Measurements from ENCODE around the gene MON1A. TPM values are rescaled to one million over a fixed set of nuclear protein-coding genes. Genes with fewer than 3 reads are reported as not detected.
A peak's percentile ranks its signal among the peaks of the same experiment; 100 is the strongest.

The MON1A gene, protein sequence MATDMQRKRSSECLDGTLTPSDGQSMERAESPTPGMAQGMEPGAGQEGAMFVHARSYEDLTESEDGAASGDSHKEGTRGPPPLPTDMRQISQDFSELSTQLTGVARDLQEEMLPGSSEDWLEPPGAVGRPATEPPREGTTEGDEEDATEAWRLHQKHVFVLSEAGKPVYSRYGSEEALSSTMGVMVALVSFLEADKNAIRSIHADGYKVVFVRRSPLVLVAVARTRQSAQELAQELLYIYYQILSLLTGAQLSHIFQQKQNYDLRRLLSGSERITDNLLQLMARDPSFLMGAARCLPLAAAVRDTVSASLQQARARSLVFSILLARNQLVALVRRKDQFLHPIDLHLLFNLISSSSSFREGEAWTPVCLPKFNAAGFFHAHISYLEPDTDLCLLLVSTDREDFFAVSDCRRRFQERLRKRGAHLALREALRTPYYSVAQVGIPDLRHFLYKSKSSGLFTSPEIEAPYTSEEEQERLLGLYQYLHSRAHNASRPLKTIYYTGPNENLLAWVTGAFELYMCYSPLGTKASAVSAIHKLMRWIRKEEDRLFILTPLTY
- 10 to 100 TPM; 11.9 to 12.9 TPM for total RNA-seq

DNA sequence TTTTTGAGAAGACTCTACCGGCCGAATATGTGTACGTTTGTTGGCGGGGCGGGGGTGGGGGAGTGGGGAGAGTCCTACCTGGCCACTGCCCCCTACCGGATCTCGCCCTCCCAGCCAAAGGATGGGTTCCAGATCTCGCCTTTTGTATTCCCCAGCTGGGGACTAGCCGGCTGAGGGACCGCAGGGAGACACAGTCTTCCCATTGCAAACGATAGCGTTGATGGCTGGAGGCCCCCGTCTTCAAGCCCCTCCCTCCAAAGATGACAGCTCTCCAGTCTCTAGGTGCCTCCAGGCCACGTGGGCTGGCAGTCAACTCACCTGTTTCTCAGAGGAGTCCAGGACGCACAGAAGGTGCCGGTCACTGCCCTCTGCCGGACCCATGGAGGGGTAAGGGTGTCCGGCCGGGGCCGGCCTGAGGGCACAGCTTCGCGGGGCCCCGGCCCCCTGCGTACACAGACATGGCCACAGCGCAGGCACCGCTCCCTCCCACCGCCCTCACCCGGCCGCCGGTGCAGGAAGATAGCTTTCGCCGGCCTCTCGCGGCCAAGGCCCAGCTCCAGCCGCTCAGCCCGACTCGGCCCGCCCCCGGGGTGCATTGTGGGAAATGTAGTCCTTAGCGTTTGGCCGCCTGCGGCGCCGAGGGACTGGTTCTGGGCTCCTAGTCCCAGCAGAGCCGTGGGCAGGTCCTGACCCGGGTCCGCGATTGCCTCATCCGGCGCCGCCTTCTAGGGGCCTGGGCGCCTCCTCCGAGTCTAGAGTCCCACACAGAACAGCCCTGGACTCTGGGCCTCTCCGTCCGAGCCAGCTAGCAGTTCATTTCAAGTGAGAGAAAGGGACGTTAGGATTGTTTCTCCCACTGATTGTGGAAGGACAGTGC is at the start of gene MON1A:
Gene MON1A, minus strand, starts transcription at position 521 of the 877 bp plus-strand sequence. CDS start 16,465 bp downstream, outside the sequence.
- Mint-ChIP-seq H3K4me3 (peak within 1 kb of the TSS; percentile 89), H3K36me3 (peaks cover 1% of the 10 kb centered on the region), H3K27me3 (no peaks in the 10 kb centered on the region), H3K9me3 (no peaks in the 10 kb centered on the region), H3K27ac (peak within 1 kb of the TSS; percentile 77), H3K4me1 (peaks cover 25% of the 10 kb centered on the region)
- DNase-seq, result peak; percentile 90
- peak; percentile 96 for ATAC-seq (ENCODE audit: low read depth)
- POLR2A ChIA-PET, result interaction anchor here (0.6 to 4.8 kb wide), 9 partner anchors 11 to 206 kb away, joined by 3 to 55 read pairs (median 4); partner anchors contain the start of genes GMPPB, INKA1, RBM6 and UBA7

DNA sequence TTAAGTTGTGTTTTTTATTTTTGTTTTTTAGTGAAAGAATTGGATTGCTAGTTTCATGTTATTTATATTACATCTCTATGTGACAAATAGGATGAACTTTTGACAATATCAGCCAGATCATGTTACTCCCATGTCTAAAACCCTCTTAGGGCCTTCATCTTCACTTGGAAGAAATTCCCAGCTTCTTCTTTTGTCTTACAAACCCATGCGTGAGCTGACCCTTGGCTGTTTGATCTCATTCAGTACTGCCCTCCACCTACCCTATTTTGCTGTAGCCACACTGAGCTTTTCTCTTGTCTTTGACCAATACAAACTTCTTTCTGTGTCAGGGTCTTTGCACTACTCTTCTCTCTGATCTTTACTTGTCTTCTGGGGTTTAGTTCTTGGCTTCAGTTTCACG is 47.3 kb upstream of the MON1A start:
- no peak for DNase-seq
- no peaks in the 10 kb centered on the region for H3K9me3 Mint-ChIP-seq
- no peaks in the 10 kb centered on the region for H3K27me3 Mint-ChIP-seq
- H3K4me1 Mint-ChIP-seq, result no peaks in the 10 kb centered on the region
- peaks cover 25% of the 10 kb centered on the region for H3K36me3 Mint-ChIP-seq
- no peak overlapping the region for H3K27ac Mint-ChIP-seq
- H3K4me3 Mint-ChIP-seq, result no peak overlapping the region
- ATAC-seq (ENCODE audit: low read depth), result no peak
- POLR2A ChIA-PET, result no interaction called here

DNA sequence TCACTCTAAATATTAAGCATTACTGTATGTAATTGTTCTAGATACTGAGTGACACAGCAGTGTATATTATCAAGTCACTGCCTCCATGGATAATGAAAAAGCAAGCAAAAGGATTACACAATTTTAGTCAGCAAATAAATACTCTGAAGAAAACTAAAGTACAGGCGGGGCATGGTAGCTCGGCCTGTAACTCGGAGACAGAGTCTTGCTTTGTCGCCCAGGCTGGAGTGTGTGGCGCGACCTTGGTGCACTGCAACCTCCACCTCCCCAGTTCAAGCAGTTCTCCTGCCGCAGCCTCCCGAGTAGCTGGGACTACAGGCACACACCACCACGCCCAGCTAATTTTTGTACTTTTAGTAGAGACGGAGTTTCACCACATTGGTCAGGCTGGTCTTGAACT is 43.0 kb upstream of the MON1A start:
- no peak for DNase-seq
- Mint-ChIP-seq H3K4me3 (no peak overlapping the region), H3K27ac (no peak overlapping the region), H3K9me3 (no peaks in the 10 kb centered on the region), H3K4me1 (no peaks in the 10 kb centered on the region), H3K27me3 (no peaks in the 10 kb centered on the region), H3K36me3 (peaks cover 15% of the 10 kb centered on the region)
- POLR2A ChIA-PET, result interaction anchor here (0.6 kb wide), 1 partner anchor 88 kb away, joined by 3 read pairs; no protein-coding TSS in a partner anchor
- no peak for ATAC-seq (ENCODE audit: low read depth)

DNA sequence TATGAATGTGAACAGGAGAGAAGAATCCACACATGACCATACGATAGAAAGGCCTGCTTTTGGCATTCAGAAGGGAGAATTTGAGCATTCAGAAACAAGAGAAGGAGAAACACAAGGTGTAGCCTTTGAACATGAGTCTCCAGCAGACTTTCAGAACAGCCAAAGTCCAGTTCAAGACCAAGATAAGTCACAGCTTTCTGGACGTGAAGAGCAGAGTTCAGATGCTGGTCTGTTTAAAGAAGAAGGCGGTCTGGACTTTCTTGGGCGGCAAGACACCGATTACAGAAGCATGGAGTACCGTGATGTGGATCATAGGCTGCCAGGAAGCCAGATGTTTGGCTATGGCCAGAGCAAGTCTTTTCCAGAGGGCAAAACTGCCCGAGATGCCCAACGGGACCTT is 38.7 kb upstream of the MON1A start:
- Mint-ChIP-seq H3K9me3 (no peaks in the 10 kb centered on the region), H3K36me3 (peaks cover 10% of the 10 kb centered on the region), H3K4me1 (peaks cover 2% of the 10 kb centered on the region), H3K4me3 (no peak overlapping the region), H3K27ac (no peak overlapping the region), H3K27me3 (no peaks in the 10 kb centered on the region)
- POLR2A ChIA-PET, result interaction anchor here (0.6 kb wide), 1 partner anchor 55 kb away, joined by 4 read pairs; no protein-coding TSS in a partner anchor
- no peak for ATAC-seq (ENCODE audit: low read depth)
- DNase-seq, result no peak

DNA sequence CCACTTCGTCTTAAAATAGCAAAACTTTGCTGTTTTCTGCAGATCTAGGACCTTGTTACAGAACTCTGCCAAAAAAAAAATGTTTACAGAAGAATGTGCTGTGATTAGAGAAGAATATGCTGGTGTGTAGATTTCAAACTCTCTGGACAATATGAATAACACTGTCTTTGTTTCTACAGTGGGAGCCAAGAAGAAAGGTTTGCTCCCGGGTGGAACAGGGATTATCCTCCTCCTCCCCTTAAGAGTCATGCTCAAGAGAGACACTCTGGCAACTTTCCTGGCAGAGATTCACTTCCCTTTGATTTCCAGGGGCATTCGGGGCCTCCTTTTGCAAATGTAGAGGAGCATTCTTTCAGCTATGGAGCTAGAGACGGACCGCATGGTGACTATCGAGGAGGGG is 37.7 kb upstream of the MON1A start:
- Mint-ChIP-seq H3K36me3 (peaks cover 5% of the 10 kb centered on the region), H3K27me3 (no peaks in the 10 kb centered on the region), H3K4me3 (no peak overlapping the region), H3K4me1 (peaks cover 2% of the 10 kb centered on the region), H3K27ac (no peak overlapping the region), H3K9me3 (no peaks in the 10 kb centered on the region)
- POLR2A ChIA-PET, result no interaction called here
- DNase-seq, result no peak
- no peak for ATAC-seq (ENCODE audit: low read depth)

DNA sequence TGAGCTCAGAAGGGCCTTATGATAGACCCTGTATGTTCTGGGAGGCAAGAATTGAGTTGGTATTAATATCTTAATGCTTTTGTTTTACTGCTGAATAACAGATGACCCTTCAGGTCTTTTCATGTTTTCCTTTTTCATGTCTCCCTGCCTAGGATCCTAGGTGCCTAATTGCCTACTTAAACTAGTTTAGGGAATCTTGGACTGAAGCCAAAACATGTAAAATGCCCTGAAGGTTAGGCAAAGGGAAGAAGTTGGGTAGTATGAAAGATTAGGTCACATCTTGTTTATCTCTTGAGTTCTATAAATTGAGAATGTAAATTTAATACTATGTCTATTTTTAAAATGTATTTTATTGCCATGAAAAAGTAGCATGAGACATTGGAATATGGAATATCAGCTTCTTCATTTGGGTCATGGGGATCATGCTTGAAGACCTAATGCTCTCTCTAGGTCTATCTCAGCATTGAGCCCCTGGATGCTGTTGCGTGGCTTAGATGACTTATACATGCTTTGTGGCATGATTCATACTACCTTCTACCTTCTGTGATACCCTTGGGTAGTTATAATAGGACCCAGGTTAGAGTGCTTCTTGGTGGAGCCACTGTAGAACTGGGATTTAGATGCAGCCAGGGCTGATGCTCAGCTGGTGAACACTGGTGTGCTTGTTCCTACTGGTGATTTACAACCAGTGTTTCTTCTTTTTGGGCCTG is 36.8 kb upstream of the MON1A start:
- peaks cover 2% of the 10 kb centered on the region for H3K4me1 Mint-ChIP-seq
- POLR2A ChIA-PET, result no interaction called here
- H3K4me3 Mint-ChIP-seq, result no peak overlapping the region
- ATAC-seq (ENCODE audit: low read depth), result no peak
- H3K27me3 Mint-ChIP-seq, result no peaks in the 10 kb centered on the region
- no peaks in the 10 kb centered on the region for H3K9me3 Mint-ChIP-seq
- peaks cover 5% of the 10 kb centered on the region for H3K36me3 Mint-ChIP-seq
- DNase-seq, result no peak
- H3K27ac Mint-ChIP-seq, result no peak overlapping the region

DNA sequence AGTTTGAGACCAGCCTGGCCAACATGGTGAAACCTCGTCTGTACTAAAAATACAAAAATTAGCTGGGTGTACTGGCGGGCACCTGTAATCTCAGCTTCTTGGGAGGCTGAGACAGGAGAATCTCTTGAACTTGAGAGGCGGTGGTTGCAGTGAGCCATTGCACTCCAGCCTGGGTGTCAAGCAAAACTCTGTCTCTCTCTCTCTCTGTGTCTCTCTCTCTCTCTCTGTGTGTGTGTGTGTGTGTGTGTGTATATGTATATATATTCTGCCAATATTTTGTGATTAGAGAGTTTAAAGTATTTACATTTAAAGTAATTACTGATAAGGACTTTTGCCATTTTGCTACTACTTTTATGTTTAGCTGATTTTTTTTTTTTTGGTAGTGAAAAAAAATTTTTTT is 26.0 kb upstream of the MON1A start:
- H3K27ac Mint-ChIP-seq, result no peak overlapping the region
- POLR2A ChIA-PET, result no interaction called here
- peaks cover 10% of the 10 kb centered on the region for H3K36me3 Mint-ChIP-seq
- ATAC-seq (ENCODE audit: low read depth), result no peak
- no peak for DNase-seq
- no peaks in the 10 kb centered on the region for H3K27me3 Mint-ChIP-seq
- no peaks in the 10 kb centered on the region for H3K9me3 Mint-ChIP-seq
- H3K4me1 Mint-ChIP-seq, result peaks cover 7% of the 10 kb centered on the region
- H3K4me3 Mint-ChIP-seq, result no peak overlapping the region

DNA sequence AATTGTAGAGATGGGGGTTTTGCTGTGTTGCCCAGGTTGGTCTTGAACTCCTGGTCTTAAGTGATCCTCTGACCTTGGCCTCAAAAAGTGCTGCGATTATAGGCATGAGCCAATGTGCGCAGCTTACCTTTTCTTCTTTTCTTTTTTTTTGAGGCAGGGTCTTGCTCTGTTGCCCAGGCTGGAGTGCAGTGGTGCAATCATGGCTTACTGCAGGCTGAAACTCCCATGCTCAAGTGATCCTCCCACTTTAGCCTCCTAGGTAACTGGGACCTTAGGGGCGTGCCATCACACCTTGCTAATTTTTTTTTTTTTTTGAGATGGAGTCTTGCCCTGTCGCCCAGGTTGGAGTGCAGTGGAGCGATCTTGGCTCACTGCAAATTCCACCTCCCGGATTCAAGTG is 23.3 kb upstream of the MON1A start:
- no peak overlapping the region for H3K27ac Mint-ChIP-seq
- DNase-seq, result no peak
- no peaks in the 10 kb centered on the region for H3K27me3 Mint-ChIP-seq
- ATAC-seq (ENCODE audit: low read depth), result no peak
- POLR2A ChIA-PET, result no interaction called here
- H3K4me1 Mint-ChIP-seq, result peaks cover 3% of the 10 kb centered on the region
- no peaks in the 10 kb centered on the region for H3K9me3 Mint-ChIP-seq
- no peak overlapping the region for H3K4me3 Mint-ChIP-seq
- peaks cover 5% of the 10 kb centered on the region for H3K36me3 Mint-ChIP-seq

DNA sequence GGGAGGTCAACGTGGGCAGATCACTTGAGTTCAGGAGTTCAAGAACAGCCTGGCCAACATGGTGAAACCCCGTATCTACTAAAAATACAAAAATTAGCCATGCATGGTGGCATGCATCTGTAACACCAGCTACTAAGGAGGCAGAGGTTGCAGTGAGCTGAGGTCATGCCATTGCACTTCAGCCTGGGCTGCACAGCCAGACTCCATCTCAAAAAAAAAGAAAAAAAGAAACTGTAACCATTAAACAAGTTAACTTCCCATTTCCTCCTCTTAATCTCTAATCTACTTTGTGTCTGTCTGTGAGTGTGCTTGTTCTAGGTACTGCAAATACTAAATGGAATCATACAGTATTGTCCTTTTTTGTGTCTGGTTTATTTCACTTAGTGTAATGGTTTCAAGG is 13.0 kb upstream of the MON1A start:
- Mint-ChIP-seq H3K4me3 (no peak overlapping the region), H3K9me3 (no peaks in the 10 kb centered on the region), H3K4me1 (peaks cover 12% of the 10 kb centered on the region), H3K36me3 (peaks cover 26% of the 10 kb centered on the region), H3K27me3 (no peaks in the 10 kb centered on the region), H3K27ac (no peak overlapping the region)
- POLR2A ChIA-PET, result no interaction called here
- no peak for DNase-seq
- ATAC-seq (ENCODE audit: low read depth), result no peak

DNA sequence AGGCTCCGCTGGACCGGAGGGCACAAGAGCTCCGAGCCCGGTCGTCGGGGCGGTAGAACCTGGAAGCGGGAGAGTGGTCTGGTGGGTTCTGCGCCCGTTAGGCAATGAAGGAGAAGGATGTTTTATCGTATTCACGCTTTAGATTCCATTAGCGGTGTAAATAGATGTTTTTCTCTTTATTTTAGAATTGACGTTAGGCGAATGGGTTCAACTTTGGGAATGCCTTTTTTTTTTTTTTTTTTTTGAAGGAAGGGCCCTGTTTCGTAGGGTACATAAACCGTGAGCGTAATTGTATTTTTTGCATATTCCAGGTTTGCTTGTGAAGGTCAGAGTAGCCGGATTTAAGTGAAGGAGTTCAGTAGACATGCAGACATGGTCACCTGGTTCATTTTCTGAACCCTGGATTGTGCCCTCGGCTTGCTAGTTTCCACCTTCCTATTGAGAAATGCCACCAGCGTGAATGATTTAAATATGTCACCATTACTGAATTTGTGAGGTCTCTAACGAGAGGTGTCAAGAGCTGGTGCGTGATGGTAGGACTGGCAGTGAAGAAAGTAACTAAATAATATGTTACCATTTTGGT is 11.1 kb upstream of the MON1A start:
- Mint-ChIP-seq H3K36me3 (peaks cover 19% of the 10 kb centered on the region), H3K4me3 (peak overlapping the region; percentile 99), H3K4me1 (peaks cover 12% of the 10 kb centered on the region), H3K27ac (peak overlapping the region; percentile 99), H3K9me3 (no peaks in the 10 kb centered on the region), H3K27me3 (no peaks in the 10 kb centered on the region)
- ATAC-seq (ENCODE audit: low read depth) (no peak), DNase-seq (no peak)
- POLR2A ChIA-PET, result interaction anchor here (0.6 to 3.5 kb wide), 10 partner anchors 8 to 401 kb away, joined by 3 to 55 read pairs (median 6); partner anchors contain the start of genes MON1A, RBM5 and TRAIP

DNA sequence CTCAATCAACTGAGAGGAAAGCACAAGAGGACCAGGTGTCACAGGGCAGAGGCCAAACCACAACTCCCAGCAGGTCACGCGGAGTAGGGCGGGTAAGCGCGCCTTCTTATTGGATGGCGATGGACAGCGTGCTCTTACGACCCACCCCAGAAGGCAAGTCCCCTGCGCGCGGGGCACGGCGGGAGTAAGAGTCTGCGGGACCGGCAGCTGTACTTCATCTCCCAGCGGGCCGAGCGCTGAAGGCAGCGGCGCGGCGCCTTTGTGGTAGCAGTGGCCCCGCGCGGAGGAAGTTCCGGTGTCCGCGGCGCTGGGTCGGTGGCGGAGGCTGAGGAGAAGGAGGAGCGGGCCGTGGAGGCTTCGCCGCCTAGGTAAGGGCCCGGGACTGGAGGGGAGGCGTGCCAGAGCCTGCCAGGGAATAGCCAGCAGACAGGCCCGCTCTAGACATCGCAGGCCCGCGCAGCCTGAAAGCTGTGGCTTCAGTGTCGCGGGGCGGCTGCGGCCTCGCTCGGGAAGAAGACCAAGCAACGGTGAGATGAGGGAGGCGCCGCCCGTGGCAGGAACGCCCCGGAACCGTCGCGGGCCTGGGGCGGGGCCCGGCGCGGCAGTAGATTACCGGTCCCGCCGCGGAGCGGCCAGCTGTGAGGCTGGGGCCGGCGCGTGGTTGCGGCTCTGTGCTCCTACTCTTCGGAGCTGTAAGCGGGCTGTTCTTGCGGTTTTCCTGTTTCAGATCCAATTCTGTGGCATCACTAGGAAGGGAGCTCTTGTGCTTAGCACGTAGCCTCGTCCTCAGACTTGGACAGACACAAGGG is 10.5 kb upstream of the MON1A start, which contains the start of gene RBM6:
Gene RBM6, plus strand, starts transcription at position 293 of the 809 bp plus-strand sequence. CDS start 22,492 bp downstream, outside the sequence.
- H3K27me3 Mint-ChIP-seq, result no peaks in the 10 kb centered on the region
- H3K4me3 Mint-ChIP-seq, result peak within 1 kb of the TSS; percentile 99
- POLR2A ChIA-PET, result interaction anchor here (0.6 to 3.5 kb wide), 12 partner anchors 8 to 400 kb away, joined by 3 to 55 read pairs (median 4); partner anchors contain the start of genes MON1A, RBM5 and TRAIP
- peaks cover 11% of the 10 kb centered on the region for H3K4me1 Mint-ChIP-seq
- H3K9me3 Mint-ChIP-seq, result no peaks in the 10 kb centered on the region
- peaks cover 15% of the 10 kb centered on the region for H3K36me3 Mint-ChIP-seq
- peak within 1 kb of the TSS; percentile 99 for H3K27ac Mint-ChIP-seq
- ATAC-seq (ENCODE audit: low read depth) (peak; percentile 99), DNase-seq (peak; percentile 93)

DNA sequence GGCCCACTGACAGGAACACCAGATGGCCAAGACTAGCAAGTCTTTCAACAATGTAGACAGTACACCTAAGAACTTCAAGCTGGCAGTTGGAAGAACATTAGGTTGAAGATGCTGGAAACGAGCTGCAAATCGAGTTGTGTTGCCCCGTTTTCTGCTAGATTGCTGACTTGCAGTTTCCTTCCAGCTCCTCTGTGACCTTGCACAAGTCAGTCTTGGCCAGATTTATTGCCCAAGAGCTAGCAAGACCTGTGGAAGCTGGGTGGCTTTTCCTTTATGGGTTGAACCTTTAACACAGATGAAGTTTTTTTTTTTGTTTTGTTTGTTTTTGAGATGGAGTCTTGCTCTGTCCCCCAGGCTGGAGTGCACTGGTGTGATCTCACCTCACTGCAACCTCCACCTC is 7.5 kb upstream of the MON1A start:
- H3K4me3 Mint-ChIP-seq, result no peak overlapping the region
- POLR2A ChIA-PET, result no interaction called here
- DNase-seq, result no peak
- no peaks in the 10 kb centered on the region for H3K27me3 Mint-ChIP-seq
- ATAC-seq (ENCODE audit: low read depth), result no peak
- H3K9me3 Mint-ChIP-seq, result no peaks in the 10 kb centered on the region
- H3K36me3 Mint-ChIP-seq, result peaks cover 4% of the 10 kb centered on the region
- H3K4me1 Mint-ChIP-seq, result peaks cover 7% of the 10 kb centered on the region
- no peak overlapping the region for H3K27ac Mint-ChIP-seq

All from activated naive CD8-positive, alpha-beta T cell treated with anti-CD3 and anti-CD28 coated beads, Interleukin-2, amount 10 ng/mL, durations not matched to agents 7 days and 5 days (primary cell).